GM19372 (cell line): ENCODE results near the gene LRSAM1.

Experiments used
- ATAC-seq: cut with Tn5 transposase; IDR thresholded peaks from one replicate; pipeline ENCODE4 v1.9.1; 2021; ENCODE audit warnings: mild to moderate bottlenecking, low read depth, moderate library complexity; ENCODE audit not compliant: unreplicated experiment

LRSAM1 gene

GRCh38 chr9:127529671-127530070, 78.4 kb downstream of the LRSAM1 start:
- no peak for ATAC-seq

GRCh38 chr9:127530206-127530941, 79.1 kb downstream of the LRSAM1 start:
- ATAC-seq, result no peak

GRCh38 chr9:127531676-127532075, 80.4 kb downstream of the LRSAM1 start:
- ATAC-seq, result no peak

GRCh38 chr9:127534250-127534906, 83.1 kb downstream of the LRSAM1 start:
- ATAC-seq, result no peak

- ATAC-seq, result no peak
These were observed 83.6 kb downstream of the LRSAM1 start for GRCh38 chr9:127534931-127535330.

- ATAC-seq, result no peak
These were observed 84.1 kb downstream of the LRSAM1 start for GRCh38 chr9:127535396-127535795.

GRCh38 chr9:127535834-127536233, 84.5 kb downstream of the LRSAM1 start:
- no peak for ATAC-seq

- ATAC-seq, result no peak
These were observed 85.2 kb downstream of the LRSAM1 start for GRCh38 chr9:127536499-127536898.

- ATAC-seq, result no peak
These were observed 85.7 kb downstream of the LRSAM1 start for GRCh38 chr9:127537014-127537413.

- ATAC-seq, result no peak
These were observed 86.5 kb downstream of the LRSAM1 start for GRCh38 chr9:127537792-127538191.

- no peak for ATAC-seq
These were observed 87.5 kb downstream of the LRSAM1 start for GRCh38 chr9:127538849-127539258.

- no peak for ATAC-seq
These were observed 88.1 kb downstream of the LRSAM1 start for GRCh38 chr9:127539259-127539981.

GRCh38 chr9:127539982-127540663, 88.8 kb downstream of the LRSAM1 start:
- ATAC-seq, result no peak

- no peak for ATAC-seq
These were observed 89.3 kb downstream of the LRSAM1 start for GRCh38 chr9:127540664-127541041.

GRCh38 chr9:127541176-127541575, 89.9 kb downstream of the LRSAM1 start:
- no peak for ATAC-seq

- no peak for ATAC-seq
These were observed 90.6 kb downstream of the LRSAM1 start for GRCh38 chr9:127541865-127542264.

GRCh38 chr9:127543221-127543620, 91.9 kb downstream of the LRSAM1 start:
- ATAC-seq, result no peak

GRCh38 chr9:127543973-127544533, 92.7 kb downstream of the LRSAM1 start:
- ATAC-seq, result no peak

- no peak for ATAC-seq
These were observed 94.2 kb downstream of the LRSAM1 start for GRCh38 chr9:127545196-127546124.
